Measurements from ENCODE around the gene KIF9. TPM values are rescaled to one million over a fixed set of nuclear protein-coding genes. Genes with fewer than 3 reads are reported as not detected.

KIF9 gene
- total and polyA plus RNA-seq, 2 of the 8 experiments (the other 6 are each of a cell fraction or from before 2014, with no cell fraction given), result 5.0 to 8.0 TPM

DNA sequence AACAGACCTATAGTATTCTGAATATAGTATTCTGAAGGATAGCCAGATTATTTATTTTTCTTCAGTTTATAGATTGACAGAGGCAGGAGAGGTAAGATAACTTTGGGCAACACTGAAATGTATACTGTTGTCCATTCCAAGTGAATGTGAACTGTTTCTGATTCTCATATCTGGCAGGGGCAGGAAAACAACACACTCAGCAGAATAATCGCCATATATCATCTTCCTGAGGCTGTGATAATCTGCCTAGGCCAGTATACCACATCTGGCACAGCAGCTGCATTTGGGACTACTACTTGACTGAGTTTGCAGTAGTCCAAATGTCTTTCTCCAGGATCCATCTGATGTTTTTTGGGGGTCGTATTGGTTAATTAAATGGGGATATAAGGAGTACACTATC lies 96.3 kb downstream of the KIF9 start:
- POLR2A ChIA-PET (ENCODE audit: partially characterized antibody), result no interaction called here
- FAIRE-seq (no peak), DNase-seq (ENCODE audit: low read depth in 1 of 2, low spot score in 2 of 2) (no peak)
- no peak for TF ChIP-seq E2F6 (IDR thresholded peaks at IDR 0.05)
- TF ChIP-seq CHD2 (IDR thresholded peaks at IDR 0.05; ENCODE audit: low read length), result no peak
- TF ChIP-seq SIRT6 (IDR thresholded peaks at IDR 0.05; ENCODE audit: low read length), result no peak
- no peak for TF ChIP-seq CTCF (IDR thresholded peaks at IDR 0.05; ENCODE audit: control extremely low read depth in 1 of 3, insufficient read depth in 1 of 3, low read depth in 1 of 3, low read length in 3 of 3)
- no peak for TF ChIP-seq RBBP5 (IDR thresholded peaks at IDR 0.05; ENCODE audit: borderline replicate concordance, low read depth, low read length)
- TF ChIP-seq TEAD4 (IDR thresholded peaks at IDR 0.05; ENCODE audit: low read depth, low read length), result no peak
- no peak for TF ChIP-seq SAP30 (IDR thresholded peaks at IDR 0.05; ENCODE audit: insufficient read depth, insufficient replicate concordance, low read length)
- no peak for TF ChIP-seq CHD1 (IDR thresholded peaks at IDR 0.05; ENCODE audit: low read depth, low read length)
- TF ChIP-seq, protein P1, sequence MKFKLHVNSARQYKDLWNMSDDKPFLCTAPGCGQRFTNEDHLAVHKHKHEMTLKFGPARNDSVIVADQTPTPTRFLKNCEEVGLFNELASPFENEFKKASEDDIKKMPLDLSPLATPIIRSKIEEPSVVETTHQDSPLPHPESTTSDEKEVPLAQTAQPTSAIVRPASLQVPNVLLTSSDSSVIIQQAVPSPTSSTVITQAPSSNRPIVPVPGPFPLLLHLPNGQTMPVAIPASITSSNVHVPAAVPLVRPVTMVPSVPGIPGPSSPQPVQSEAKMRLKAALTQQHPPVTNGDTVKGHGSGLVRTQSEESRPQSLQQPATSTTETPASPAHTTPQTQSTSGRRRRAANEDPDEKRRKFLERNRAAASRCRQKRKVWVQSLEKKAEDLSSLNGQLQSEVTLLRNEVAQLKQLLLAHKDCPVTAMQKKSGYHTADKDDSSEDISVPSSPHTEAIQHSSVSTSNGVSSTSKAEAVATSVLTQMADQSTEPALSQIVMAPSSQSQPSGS (IDR thresholded peaks at IDR 0.05; ENCODE audit: low read length), result no peak
- no peak for TF ChIP-seq GTF2F1 (IDR thresholded peaks at IDR 0.05; ENCODE audit: borderline replicate concordance, low read depth, low read length)

More for the DNA sequence above, 96.3 kb downstream of the KIF9 start:
- H2AFZ ChIP-seq (ENCODE audit: low read length), result no peak overlapping the region
- WGBS, 2 experiments (ENCODE audit: extremely low coverage in 1 of 2, insufficient coverage in 1 of 2, insufficient read length in 1 of 2, insufficient replicate concordance in 2 of 2, low coverage in 1 of 2, low lambda C conversion rate in 2 of 2, missing lambda C conversion rate in 1 of 2), result 86% methylated on average over 2 of the region's 2 CpGs; no CpG with 5 or more reads in 1 of the 2 experiments
- no peak overlapping the region for H3K4ac ChIP-seq (replicated peaks; ENCODE audit: insufficient read length, low read depth, low read length)
- H3K4me1 ChIP-seq (replicated peaks in 1 of 4; ENCODE audit: control insufficient read depth in 3 of 4, insufficient read depth in 4 of 4, low read length in 3 of 4), result no peaks in the 10 kb centered on the region
- H2BK120ac ChIP-seq (replicated peaks; ENCODE audit: low read depth, low read length), result no peak overlapping the region
- no peaks in the 10 kb centered on the region for H3K79me2 ChIP-seq (ENCODE audit: control insufficient read depth in 1 of 2, insufficient read depth in 2 of 2, low read length in 2 of 2)
- H3K14ac ChIP-seq (ENCODE audit: insufficient read length), result no peak overlapping the region
- no peak overlapping the region for H3K27ac ChIP-seq (ENCODE audit: low read depth, low read length)
- H4K5ac ChIP-seq (ENCODE audit: insufficient read length, low read depth, low read length), result no peak overlapping the region
- no peak overlapping the region for H3K23ac ChIP-seq (ENCODE audit: insufficient read length)
- H3K36me3 ChIP-seq (ENCODE audit: control insufficient read depth in 2 of 4, insufficient read depth in 4 of 4, low read length in 3 of 4), result no peaks in the 10 kb centered on the region
- H3K27me3 ChIP-seq (replicated peaks in 1 of 4; ENCODE audit: control insufficient read depth in 3 of 4, extremely low read depth in 1 of 4, insufficient read depth in 3 of 4, low read length in 3 of 4), result no peaks in the 10 kb centered on the region
- H3K4me3 ChIP-seq (ENCODE audit: extremely low read depth in 1 of 4, insufficient read depth in 2 of 4, low read depth in 3 of 4, low read length in 4 of 4), result no peak overlapping the region
- H2BK12ac ChIP-seq (ENCODE audit: low read depth, low read length), result no peak overlapping the region
- H2AK5ac ChIP-seq (ENCODE audit: low read depth, low read length), result no peak overlapping the region
- no peaks in the 10 kb centered on the region for H3K9me3 ChIP-seq (ENCODE audit: insufficient read depth in 2 of 2, low read depth in 1 of 2, low read length in 1 of 2)
- H2BK20ac ChIP-seq (ENCODE audit: low read length), result no peak overlapping the region
- no peak overlapping the region for H3K18ac ChIP-seq (ENCODE audit: extremely low read depth, low read length)
- H3K4me2 ChIP-seq (ENCODE audit: insufficient read depth in 1 of 2, low read depth in 2 of 2, low read length in 2 of 2), result no peak overlapping the region
- no peak overlapping the region for H2BK15ac ChIP-seq (ENCODE audit: low read length)
- H3K79me1 ChIP-seq (ENCODE audit: low read depth, low read length), result no peaks in the 10 kb centered on the region
- H4K8ac ChIP-seq (ENCODE audit: extremely low read depth, insufficient read depth, low read length), result no peak overlapping the region
- H3K9ac ChIP-seq (replicated peaks in 1 of 4; ENCODE audit: extremely low read depth in 1 of 4, low read depth in 3 of 4, low read length in 3 of 4), result no peak overlapping the region
- no peaks in the 10 kb centered on the region for H4K20me1 ChIP-seq (replicated peaks in 1 of 2; ENCODE audit: control insufficient read depth in 1 of 2, insufficient read depth in 2 of 2, low read length in 2 of 2)
- H2BK5ac ChIP-seq (ENCODE audit: low read depth, low read length), result no peak overlapping the region
- H3K56ac ChIP-seq (replicated peaks; ENCODE audit: insufficient read length, low read depth, low read length), result no peak overlapping the region
- CTCF ChIA-PET (ENCODE audit: partially characterized antibody), result interaction anchor here (0.6 kb wide), 2 partner anchors 163 to 1845 kb away, joined by 3 to 4 read pairs; no protein-coding TSS in a partner anchor
- H3K23me2 ChIP-seq (ENCODE audit: low read depth, low read length), result no peaks in the 10 kb centered on the region
- no peak overlapping the region for H4K91ac ChIP-seq (replicated peaks; ENCODE audit: insufficient read length, low read length)
